ENCODE results near the gene GAL3ST1.
"Not testable (repeated sequence)": the region's sequence is repeated elsewhere in the genome, so short reads cannot be mapped to it uniquely, and the experiment has no call there.

Gene GAL3ST1

GRCh38 chr22:30574095-30574981 lies at the start of gene GAL3ST1:
TSS of gene GAL3ST1 (minus strand) at chr22:30574665. CDS start at chr22:30557392, 17,273 bp downstream.
- no peak for DNase-seq (ENCODE audit: low read depth)

DNA sequence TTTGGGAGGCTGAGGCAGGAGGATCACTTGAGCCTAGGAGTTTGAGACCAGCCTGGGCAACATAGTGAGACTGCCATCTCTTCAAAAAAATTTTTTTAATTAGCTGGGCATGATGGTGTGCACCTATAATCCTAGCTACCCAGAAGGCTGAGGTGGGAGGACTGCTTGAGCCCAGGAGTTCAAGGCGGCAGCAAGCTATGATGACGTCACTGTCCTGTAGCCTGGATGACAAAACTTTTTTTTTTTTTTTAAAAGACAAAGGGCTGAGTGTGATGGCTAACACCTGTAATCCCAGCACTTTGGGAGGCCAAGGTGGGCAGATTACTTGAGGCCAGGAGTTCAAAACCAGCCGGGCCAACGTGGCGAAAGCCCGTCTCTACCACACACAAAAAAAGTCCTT lies 45.4 kb upstream of the GAL3ST1 start:
- DNase-seq (ENCODE audit: low read depth): not testable (repeated sequence)

- DNase-seq (ENCODE audit: low read depth): no peak
Observed at GRCh38 chr22:30617819-30618218, 43.4 kb upstream of the GAL3ST1 start.

- no peak for DNase-seq (ENCODE audit: low read depth)
Observed at GRCh38 chr22:30615543-30615954, 41.1 kb upstream of the GAL3ST1 start.

DNA sequence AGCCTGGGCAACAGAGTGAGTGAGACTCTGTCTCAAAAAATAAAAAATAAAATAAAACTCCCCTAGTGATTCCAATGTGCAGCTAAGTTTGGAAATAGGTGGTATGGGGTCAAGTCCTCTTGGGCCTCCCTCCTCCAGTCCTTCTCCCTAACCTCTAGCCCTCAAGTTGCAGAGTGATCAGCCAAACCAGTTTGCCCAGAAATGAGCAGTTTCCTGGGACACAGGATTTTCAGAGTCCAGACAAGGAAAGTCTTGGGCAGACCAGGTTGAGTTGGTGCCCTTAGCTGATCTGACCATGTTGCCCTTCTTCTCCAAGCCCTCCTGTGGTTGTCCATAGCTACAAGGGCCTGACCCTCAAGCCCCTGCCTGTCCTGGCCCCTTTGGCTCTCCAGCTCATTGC lies 40.4 kb upstream of the GAL3ST1 start:
- no peak for DNase-seq (ENCODE audit: low read depth)

DNA sequence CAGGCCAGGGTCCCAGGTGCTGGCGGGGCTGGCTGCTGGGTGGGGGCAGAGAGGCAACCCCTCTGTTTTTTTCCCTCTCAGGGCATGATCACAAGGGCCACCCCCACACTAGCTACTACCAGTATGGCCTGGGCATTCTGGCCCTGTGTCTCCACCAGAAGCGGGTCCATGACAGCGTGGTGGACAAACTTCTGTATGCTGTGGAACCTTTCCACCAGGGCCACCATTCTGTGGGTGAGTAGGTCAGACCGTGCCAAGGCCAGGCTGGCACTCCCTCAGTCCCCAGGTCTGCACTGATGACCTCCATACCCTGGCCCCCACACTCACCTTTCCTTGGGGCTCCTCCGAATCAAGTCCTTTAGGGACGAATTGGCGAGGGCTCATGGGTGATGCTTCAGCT lies 39.8 kb upstream of the GAL3ST1 start:
- DNase-seq (ENCODE audit: low read depth): no peak

GRCh38 chr22:30612789-30613188 lies 38.3 kb upstream of the GAL3ST1 start:
- DNase-seq (ENCODE audit: low read depth): no peak

DNA sequence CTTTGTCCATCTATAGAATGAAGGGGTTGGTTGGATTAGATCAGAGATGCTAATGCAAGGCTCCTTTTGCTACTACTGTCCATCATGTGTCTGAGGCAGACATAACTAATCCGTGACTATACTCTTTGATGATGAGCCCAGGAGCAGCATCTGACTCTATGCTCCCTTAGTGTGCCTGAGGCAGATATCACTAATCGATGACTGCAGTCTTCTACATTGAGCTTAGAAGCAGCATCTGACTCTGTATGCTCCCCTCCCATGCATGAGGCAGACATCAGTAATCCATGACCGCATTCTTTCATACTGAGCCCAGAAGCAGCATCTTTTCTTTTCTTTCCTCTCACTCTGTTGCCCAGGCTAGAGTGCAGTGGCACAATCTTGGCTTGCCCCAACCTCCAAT lies 36.7 kb upstream of the GAL3ST1 start:
- DNase-seq (ENCODE audit: low read depth): no peak

DNA sequence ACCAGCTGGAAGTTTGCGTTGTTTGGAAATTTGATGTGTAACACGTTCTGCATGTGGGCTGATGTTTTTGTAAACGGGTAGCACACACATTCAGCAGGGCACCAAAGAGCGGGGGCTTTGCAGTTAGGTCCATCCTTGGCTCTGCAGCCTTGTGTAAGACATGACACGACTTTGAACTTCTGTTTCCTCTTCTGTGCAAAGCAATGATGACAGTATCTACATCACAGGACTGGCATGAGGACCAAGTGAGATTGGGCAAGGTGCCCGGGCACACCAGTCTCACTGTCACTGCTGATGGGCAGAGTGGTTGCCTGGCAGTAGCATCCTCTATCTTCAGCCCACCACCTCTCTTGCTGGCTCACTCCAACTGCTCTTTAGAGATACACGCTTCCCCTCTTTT lies 35.8 kb upstream of the GAL3ST1 start:
- DNase-seq (ENCODE audit: low read depth): no peak

GRCh38 chr22:30609260-30610185 lies 35.1 kb upstream of the GAL3ST1 start:
- DNase-seq (ENCODE audit: low read depth): no peak

DNA sequence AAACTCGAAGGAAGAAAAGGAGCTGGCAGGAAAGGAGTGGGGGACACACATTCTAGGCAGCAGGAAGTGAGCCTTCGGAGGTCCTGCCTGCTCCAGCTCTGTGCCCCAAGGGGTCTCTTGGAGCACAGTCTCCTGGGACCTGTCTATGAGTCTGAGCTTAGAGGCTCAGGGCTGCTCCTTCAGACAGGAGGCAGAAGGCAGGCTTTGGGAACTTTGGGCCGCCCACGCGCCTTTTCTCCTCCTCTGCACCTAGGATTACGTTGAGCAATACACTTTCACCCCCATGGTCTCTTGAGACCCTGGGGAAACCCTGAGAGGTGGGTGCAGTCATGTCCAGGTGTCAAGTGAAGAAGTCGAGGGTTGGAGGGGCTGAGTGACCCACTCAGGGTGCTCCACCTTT lies 33.5 kb upstream of the GAL3ST1 start:
- DNase-seq (ENCODE audit: low read depth): no peak

DNA sequence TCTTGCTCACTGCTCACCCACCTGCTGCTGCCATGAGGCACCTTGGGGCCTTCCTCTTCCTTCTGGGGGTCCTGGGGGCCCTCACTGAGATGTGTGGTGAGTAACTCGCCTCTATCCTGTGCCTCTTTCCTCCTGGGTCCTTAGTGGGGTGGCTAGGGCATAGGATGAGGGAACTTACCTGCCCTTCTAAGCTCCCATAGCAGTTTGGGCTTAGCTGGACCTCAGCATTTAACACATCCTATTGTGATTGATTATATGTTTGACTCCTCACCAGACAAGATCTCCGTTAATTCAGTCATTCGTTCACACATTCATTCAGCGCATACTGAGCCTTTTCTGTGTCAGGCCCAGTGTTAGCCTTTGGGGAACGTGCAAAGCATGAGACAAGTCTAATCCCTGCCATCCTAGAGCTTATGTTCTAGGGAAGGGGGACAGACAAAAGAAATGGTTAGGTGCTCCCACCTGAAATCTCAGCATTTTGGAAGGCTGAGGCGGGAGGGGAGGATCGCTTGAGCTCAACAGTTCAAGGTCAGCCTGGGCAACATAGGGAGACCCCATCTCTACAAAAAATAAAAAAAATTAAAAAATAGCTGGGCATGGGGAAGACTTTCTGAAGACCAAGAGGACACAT lies 33.0 kb upstream of the GAL3ST1 start:
- no peak for DNase-seq (ENCODE audit: low read depth)

DNA sequence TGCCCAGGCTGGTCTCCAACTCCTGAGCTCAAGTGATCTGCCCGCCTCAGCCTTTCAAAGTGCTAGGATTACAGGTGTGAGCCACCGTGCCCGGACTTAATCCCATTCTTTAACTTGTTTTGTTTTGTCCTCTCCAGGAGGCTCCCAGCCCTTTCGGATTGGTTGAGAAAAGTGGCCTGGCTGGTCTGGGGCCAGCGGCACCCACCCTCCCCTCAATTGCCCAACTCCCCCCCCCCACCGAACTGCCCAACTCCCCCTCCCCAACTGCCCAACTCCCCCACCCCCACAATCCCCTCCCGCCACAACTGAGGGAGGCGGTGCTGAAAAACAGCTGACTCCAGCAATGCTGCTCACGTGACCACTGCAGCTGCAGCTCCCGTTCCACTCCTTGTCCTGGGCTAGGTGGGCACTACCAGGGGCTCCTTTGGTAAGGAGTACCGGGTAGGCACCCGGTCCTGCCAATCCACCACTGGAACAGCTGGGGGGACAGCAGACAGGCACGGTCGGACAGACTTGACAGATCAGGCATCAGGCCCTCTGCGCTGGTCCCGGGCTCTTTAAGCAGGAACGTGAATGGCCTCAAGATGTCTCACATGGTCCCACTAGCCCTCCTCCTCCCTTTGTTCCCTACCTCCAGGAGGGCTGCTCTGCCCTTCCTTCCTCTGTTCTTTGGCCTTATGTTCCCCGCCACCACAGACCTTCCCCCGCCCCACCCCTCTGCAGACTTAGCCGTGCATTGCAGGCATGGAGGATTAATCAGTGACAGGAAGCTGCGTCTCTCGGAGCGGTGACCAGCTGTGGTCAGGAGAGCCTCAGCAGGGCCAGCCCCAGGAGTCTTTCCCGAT lies 32.2 kb upstream of the GAL3ST1 start, which contains the start of gene TCN2:
TCN2 (plus strand) TSS at position 720 of the 845 bp plus-strand sequence. CDS start 158 bp downstream, outside the sequence.
- no peak for DNase-seq (ENCODE audit: low read depth)

DNA sequence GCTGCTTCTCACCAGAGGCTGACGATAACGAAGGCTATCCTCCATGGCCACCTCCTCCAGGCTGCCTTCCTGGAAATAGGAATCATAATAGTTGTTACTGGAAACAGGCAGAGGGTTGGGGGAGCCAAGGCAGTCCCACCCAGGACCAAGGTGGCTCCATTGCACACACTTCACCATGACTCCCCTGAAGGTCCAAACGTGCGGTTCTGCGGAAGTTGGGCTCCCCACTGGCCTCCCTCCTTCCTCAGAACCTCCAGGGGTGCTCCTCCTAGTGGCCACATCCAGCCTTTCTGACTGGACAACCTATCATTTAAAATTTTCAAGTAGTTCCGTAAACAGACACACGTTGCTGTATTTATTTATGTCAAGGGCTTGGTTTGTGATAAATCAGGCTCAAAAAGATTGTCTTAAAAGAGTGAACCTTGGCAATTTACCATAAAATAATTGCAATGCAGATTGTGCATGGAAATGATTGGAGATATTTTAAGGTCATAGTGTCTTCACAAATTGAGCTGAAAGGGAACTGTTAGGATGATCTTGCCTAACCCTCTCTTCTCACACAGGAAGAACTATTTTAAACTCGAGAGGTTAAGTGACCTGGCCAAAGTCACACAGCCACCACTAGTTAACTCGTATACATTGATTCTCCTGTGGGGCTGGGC lies 31.1 kb upstream of the GAL3ST1 start:
- no peak for DNase-seq (ENCODE audit: low read depth)

GRCh38 chr22:30604723-30605122 lies 30.3 kb upstream of the GAL3ST1 start:
- DNase-seq (ENCODE audit: low read depth): no peak

- no peak for DNase-seq (ENCODE audit: low read depth)
Observed at GRCh38 chr22:30603801-30604200, 29.3 kb upstream of the GAL3ST1 start.

DNA sequence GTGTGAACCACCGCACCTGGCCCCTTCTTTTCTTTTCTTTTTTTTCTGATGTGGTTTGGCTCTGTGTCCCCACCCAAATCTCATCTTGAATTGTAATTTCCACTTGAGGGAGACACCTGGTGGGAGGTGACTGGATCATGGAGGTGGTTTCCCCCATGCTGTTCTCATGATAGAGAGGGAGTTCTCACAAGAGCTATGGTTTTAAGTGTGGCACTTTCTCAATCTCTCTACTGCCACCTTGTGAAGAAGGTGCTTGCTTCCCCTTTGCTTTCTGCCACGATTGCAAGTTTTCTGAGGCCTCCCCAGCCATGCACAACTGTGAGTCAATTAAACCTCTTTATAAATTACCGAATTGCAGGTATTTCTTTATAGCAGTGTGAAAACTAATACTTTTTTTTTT lies 27.6 kb upstream of the GAL3ST1 start:
- DNase-seq (ENCODE audit: low read depth): no peak

- DNase-seq (ENCODE audit: low read depth): no peak
Observed at GRCh38 chr22:30601464-30601863, 27.0 kb upstream of the GAL3ST1 start.

GRCh38 chr22:30600921-30601320 lies 26.5 kb upstream of the GAL3ST1 start:
- no peak for DNase-seq (ENCODE audit: low read depth)

DNA sequence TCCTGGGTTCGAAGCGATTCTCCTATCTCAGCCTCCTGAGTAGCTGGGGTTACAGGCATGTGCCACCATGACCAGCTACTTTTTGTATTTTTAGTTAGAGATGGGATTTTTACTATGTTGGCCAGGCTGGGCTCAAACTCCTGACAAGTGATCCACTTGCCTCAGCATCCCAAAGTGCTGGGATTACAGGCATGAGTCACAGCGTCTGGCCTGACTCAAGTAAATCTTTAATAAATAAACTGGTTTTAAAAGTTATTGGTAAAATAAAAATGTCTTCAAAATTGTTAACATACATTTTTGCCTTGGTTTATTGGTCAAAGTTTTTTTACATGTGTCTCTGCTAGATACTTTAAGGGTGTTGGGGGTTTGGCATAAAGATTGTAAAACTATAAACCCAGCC lies 24.5 kb upstream of the GAL3ST1 start:
- no peak for DNase-seq (ENCODE audit: low read depth)

- no peak for DNase-seq (ENCODE audit: low read depth)
Observed at GRCh38 chr22:30596886-30597285, 22.4 kb upstream of the GAL3ST1 start.
